GM23248 (cell line): ENCODE measurements around the gene RNF121.

Experiments used
- EZH2 ChIP-seq: fragments of 200-600 bp; sonication (generic); IDR thresholded peaks from 2 replicates; pipeline ENCODE4 v1.6.1; 2018; ENCODE audit warnings: antibody characterized with exemption, mild to moderate bottlenecking; ENCODE audit not compliant: insufficient read depth, poor library complexity, severe bottlenecking
- EZH2phosphoT487 ChIP-seq: fragments of 200-600 bp; sonication (generic); IDR thresholded peaks from 2 replicates; pipeline ENCODE4 v1.6.1; 2018; ENCODE audit warnings: antibody characterized with exemption, moderate library complexity, mild to moderate bottlenecking, low read depth; ENCODE audit not compliant: insufficient read depth

DNA sequence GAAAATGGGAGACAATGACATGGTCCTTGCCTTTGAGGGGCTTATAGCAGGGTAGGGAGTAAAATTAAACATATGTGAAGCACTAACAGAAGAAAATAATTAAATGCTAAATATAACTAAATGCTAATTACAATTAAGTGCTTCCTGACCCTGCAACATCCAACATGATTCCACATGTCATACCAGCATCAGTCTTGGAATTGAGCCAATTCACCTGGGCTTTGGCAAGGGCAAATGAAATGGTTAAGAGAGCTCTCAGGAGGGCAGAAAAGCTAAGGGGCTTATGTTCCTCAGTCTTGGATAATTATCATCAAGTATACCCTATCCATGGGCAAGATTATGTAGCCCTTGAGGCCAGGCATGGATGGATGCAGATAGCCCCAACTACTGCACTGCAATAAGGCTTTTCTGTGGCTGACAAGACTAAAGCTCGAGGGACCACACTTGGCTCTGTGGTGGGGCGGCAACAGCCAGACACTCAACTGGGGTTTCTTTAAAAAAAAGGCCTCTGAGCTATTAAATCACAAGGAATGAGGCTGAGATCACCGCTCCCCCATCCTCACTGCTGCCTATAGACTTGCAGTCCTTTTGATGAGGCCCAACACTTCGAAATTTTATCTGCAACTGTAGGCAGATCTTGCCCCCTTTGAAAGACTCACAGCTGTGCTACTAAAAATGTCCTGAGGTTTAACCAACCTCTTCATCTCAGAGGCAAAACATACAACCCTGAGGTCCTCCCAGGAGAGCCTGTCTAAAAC, 108.9 kb downstream of the RNF121 start:
- no peak for TF ChIP-seq EZH2
- no peak for TF ChIP-seq EZH2phosphoT487
